Esophagus muscularis mucosa (tissue), 3 donors: Measurements from ENCODE around the gene CALML4.

ENCODE experiments used
- CTCF ChIP-seq, 3 experiments: fragments of 200-600 bp in 2 of 3; fragments of 450-650 bp in 1 of 3; sonication (generic) in 2 of 3; IDR thresholded peaks; one replicate each; pipeline ENCODE4 v1.5.1; 2017 to 2019; ENCODE audit warnings: antibody characterized with exemption in 3 of 3, mild to moderate bottlenecking in 2 of 3, moderate library complexity in 1 of 3
- POLR2A ChIP-seq: fragments of 450-650 bp; IDR thresholded peaks from one replicate; pipeline ENCODE4 v1.6.1; 2017; ENCODE audit warnings: antibody characterized with exemption, moderate library complexity, mild to moderate bottlenecking, low read depth

- no peak for TF ChIP-seq POLR2A
- TF ChIP-seq CTCF (IDR thresholded peaks at IDR 0.05) = no peak
Observed at GRCh38 chr15:68213991-68214837, 9.1 kb upstream of the CALML4 start.
